ENCODE measurements around the gene RDX.

The RDX gene

DNA sequence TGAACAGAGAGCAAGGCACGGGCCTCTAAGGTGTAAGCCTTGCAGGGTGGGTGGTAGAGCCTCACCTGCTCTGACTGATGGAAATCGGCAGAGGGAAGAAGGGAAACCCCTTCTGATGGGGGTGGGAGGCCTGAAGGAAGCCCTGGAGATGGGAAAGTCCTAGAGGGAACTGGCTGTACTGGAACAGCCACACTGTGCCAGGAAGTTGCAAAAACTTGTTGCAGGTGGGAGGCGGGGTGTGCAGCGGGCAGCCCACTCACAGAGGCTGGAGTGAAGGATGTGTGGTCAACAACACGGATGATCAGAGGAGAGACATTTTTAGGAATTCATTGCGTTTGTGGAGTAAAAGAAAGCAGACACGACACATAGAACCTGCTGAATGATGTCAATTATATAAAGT, 112.0 kb downstream of the RDX start:
- H3K79me2 ChIP-seq (ENCODE audit: control insufficient read depth, low read length), result no peaks in the 10 kb centered on the region
- no peak overlapping the region for H3K27ac ChIP-seq (ENCODE audit: low read depth, low read length)
- H3K4me1 ChIP-seq (ENCODE audit: control insufficient read depth, low read length), result no peaks in the 10 kb centered on the region
- no peaks in the 10 kb centered on the region for H3F3A ChIP-seq (ENCODE audit: control insufficient read depth, insufficient read depth)
- no peaks in the 10 kb centered on the region for H3K36me3 ChIP-seq (ENCODE audit: control insufficient read depth, low read length)
- H3K9me3 ChIP-seq (ENCODE audit: control insufficient read depth, insufficient read depth, low read length), result no peaks in the 10 kb centered on the region
- no peaks in the 10 kb centered on the region for H3K9me2 ChIP-seq (replicated peaks; ENCODE audit: control insufficient read depth, low read length)
- TF ChIP-seq, protein P1, sequence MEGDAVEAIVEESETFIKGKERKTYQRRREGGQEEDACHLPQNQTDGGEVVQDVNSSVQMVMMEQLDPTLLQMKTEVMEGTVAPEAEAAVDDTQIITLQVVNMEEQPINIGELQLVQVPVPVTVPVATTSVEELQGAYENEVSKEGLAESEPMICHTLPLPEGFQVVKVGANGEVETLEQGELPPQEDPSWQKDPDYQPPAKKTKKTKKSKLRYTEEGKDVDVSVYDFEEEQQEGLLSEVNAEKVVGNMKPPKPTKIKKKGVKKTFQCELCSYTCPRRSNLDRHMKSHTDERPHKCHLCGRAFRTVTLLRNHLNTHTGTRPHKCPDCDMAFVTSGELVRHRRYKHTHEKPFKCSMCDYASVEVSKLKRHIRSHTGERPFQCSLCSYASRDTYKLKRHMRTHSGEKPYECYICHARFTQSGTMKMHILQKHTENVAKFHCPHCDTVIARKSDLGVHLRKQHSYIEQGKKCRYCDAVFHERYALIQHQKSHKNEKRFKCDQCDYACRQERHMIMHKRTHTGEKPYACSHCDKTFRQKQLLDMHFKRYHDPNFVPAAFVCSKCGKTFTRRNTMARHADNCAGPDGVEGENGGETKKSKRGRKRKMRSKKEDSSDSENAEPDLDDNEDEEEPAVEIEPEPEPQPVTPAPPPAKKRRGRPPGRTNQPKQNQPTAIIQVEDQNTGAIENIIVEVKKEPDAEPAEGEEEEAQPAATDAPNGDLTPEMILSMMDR (IDR thresholded peaks at IDR 0.05; ENCODE audit: low read depth, low read length, poor library complexity, severe bottlenecking), result no peak
- TF ChIP-seq EZH2phosphoT487 (IDR thresholded peaks at IDR 0.05; ENCODE audit: borderline replicate concordance, low read length), result no peak
- no peaks in the 10 kb centered on the region for H4K20me1 ChIP-seq (ENCODE audit: control insufficient read depth, insufficient read depth, low read depth, low read length)
- H3K4me3 ChIP-seq (ENCODE audit: low read length), result no peak overlapping the region
- H3K4me2 ChIP-seq (ENCODE audit: low read length), result no peak overlapping the region
- no peaks in the 10 kb centered on the region for H3K27me3 ChIP-seq (ENCODE audit: control insufficient read depth, low read length)

- H3K4me3 ChIP-seq (ENCODE audit: low read length), result no peak overlapping the region
- H3K79me2 ChIP-seq (ENCODE audit: control insufficient read depth, low read length), result no peaks in the 10 kb centered on the region
- no peaks in the 10 kb centered on the region for H3K4me1 ChIP-seq (ENCODE audit: control insufficient read depth, low read length)
- H3K36me3 ChIP-seq (ENCODE audit: control insufficient read depth, low read length), result no peaks in the 10 kb centered on the region
- H3K9me2 ChIP-seq (replicated peaks; ENCODE audit: control insufficient read depth, low read length), result no peaks in the 10 kb centered on the region
- no peaks in the 10 kb centered on the region for H3K27me3 ChIP-seq (ENCODE audit: control insufficient read depth, low read length)
- H3K27ac ChIP-seq (ENCODE audit: low read depth, low read length), result no peak overlapping the region
- no peaks in the 10 kb centered on the region for H3K9me3 ChIP-seq (ENCODE audit: control insufficient read depth, insufficient read depth, low read length)
- TF ChIP-seq EZH2phosphoT487 (IDR thresholded peaks at IDR 0.05; ENCODE audit: borderline replicate concordance, low read length), result no peak
- TF ChIP-seq, protein P1 (IDR thresholded peaks at IDR 0.05; ENCODE audit: low read depth, low read length, poor library complexity, severe bottlenecking), result no peak
- no peak overlapping the region for H3K4me2 ChIP-seq (ENCODE audit: low read length)
- H4K20me1 ChIP-seq (ENCODE audit: control insufficient read depth, insufficient read depth, low read depth, low read length), result no peaks in the 10 kb centered on the region
- H3F3A ChIP-seq (ENCODE audit: control insufficient read depth, insufficient read depth), result no peaks in the 10 kb centered on the region
These were observed 113.5 kb downstream of the RDX start for GRCh38 chr11:110182886-110183285.

DNA sequence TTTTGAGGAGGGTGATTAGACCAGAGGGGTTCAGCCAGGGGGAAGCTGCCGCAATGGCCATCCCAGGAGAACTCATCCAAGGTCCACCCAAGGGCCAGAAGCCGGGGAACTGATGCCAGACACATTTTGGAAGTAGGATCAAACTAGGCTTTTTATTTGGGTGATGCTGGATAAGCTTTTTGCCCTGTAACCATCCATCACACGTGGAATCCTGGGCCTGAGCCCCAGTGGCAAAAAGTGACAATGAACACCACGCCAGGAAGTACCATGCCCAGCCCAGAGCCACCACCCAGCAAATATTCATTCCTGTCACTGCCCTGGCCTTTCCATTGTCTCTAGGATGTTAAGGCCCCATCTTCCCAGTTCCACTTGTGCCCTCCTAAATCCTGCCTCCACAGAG, 117.3 kb downstream of the RDX start:
- no peak overlapping the region for H3K4me3 ChIP-seq (ENCODE audit: low read length)
- H4K20me1 ChIP-seq (ENCODE audit: control insufficient read depth, insufficient read depth, low read depth, low read length), result no peaks in the 10 kb centered on the region
- H3K4me1 ChIP-seq (ENCODE audit: control insufficient read depth, low read length), result no peaks in the 10 kb centered on the region
- no peaks in the 10 kb centered on the region for H3K36me3 ChIP-seq (ENCODE audit: control insufficient read depth, low read length)
- no peak overlapping the region for H3K4me2 ChIP-seq (ENCODE audit: low read length)
- H3K27ac ChIP-seq (ENCODE audit: low read depth, low read length), result no peak overlapping the region
- H3K79me2 ChIP-seq (ENCODE audit: control insufficient read depth, low read length), result no peaks in the 10 kb centered on the region
- no peak for TF ChIP-seq EZH2phosphoT487 (IDR thresholded peaks at IDR 0.05; ENCODE audit: borderline replicate concordance, low read length)
- TF ChIP-seq, protein P1 (IDR thresholded peaks at IDR 0.05; ENCODE audit: low read depth, low read length, poor library complexity, severe bottlenecking), result no peak
- no peaks in the 10 kb centered on the region for H3F3A ChIP-seq (ENCODE audit: control insufficient read depth, insufficient read depth)
- no peaks in the 10 kb centered on the region for H3K9me3 ChIP-seq (ENCODE audit: control insufficient read depth, insufficient read depth, low read length)
- no peaks in the 10 kb centered on the region for H3K9me2 ChIP-seq (replicated peaks; ENCODE audit: control insufficient read depth, low read length)
- H3K27me3 ChIP-seq (ENCODE audit: control insufficient read depth, low read length), result no peaks in the 10 kb centered on the region

DNA sequence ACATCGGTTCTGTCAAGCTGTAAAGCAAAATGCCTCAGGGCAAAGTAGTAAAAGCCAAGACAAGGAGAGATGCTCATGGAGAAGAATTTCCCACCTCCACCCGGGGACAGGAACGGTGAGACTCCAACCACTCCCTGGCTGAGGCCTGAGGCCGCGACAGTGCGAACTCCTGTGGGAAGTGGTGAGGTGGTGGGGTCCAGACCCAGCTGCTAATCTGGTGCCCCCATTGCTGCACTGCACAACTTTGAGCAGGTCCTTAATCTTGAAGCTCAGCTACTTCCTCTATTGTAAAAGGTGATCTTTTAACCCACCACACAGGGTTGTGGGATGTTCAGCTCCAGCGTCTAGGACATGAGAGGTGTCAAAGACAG, 119.3 kb downstream of the RDX start:
- Histone ChIP-seq H3K27ac (ENCODE audit: low read depth, low read length) (no peak overlapping the region), H3K9me3 (ENCODE audit: control insufficient read depth, insufficient read depth, low read length) (no peaks in the 10 kb centered on the region), H3K4me1 (ENCODE audit: control insufficient read depth, low read length) (no peaks in the 10 kb centered on the region)

More for the DNA sequence above, 119.3 kb downstream of the RDX start:
- H3K27me3 ChIP-seq (ENCODE audit: control insufficient read depth, low read length), result no peaks in the 10 kb centered on the region
- H3F3A ChIP-seq (ENCODE audit: control insufficient read depth, insufficient read depth), result no peaks in the 10 kb centered on the region
- H4K20me1 ChIP-seq (ENCODE audit: control insufficient read depth, insufficient read depth, low read depth, low read length), result no peaks in the 10 kb centered on the region
- H3K36me3 ChIP-seq (ENCODE audit: control insufficient read depth, low read length), result no peaks in the 10 kb centered on the region
- TF ChIP-seq, protein P1 (IDR thresholded peaks at IDR 0.05; ENCODE audit: low read depth, low read length, poor library complexity, severe bottlenecking), result no peak
- no peak for TF ChIP-seq EZH2phosphoT487 (IDR thresholded peaks at IDR 0.05; ENCODE audit: borderline replicate concordance, low read length)
- no peaks in the 10 kb centered on the region for H3K9me2 ChIP-seq (replicated peaks; ENCODE audit: control insufficient read depth, low read length)
- H3K4me3 ChIP-seq (ENCODE audit: low read length), result no peak overlapping the region
- no peak overlapping the region for H3K4me2 ChIP-seq (ENCODE audit: low read length)
- no peaks in the 10 kb centered on the region for H3K79me2 ChIP-seq (ENCODE audit: control insufficient read depth, low read length)

Data from DOHH2 (cell line).